Measurements from ENCODE around the gene FBXW11. TPM values are rescaled to one million over a fixed set of nuclear protein-coding genes. Genes with fewer than 3 reads are reported as not detected.
"Not testable (repeated sequence)": the region's sequence is repeated elsewhere in the genome, so short reads cannot be mapped to it uniquely, and the experiment has no call there.

Gene FBXW11
- total RNA-seq, 4 donors from 2014 or later = 35.9 to 111 (median 63.7) TPM

GRCh38 chr5:171893290-171893886 lies 113.0 kb downstream of the FBXW11 start:
- DNase-seq = no peak
- no peaks in the 10 kb centered on the region for H3K36me3 ChIP-seq

GRCh38 chr5:171891595-171891994 lies 114.8 kb downstream of the FBXW11 start:
- intact Hi-C loops (cut with DNase I; ENCODE audit: low total_unique reads) = no loop called here
- no peak overlapping the region for H3K4me3 ChIP-seq
- no peak overlapping the region for H3K27ac ChIP-seq
- no peak for DNase-seq
- H3K9me3 ChIP-seq = no peaks in the 10 kb centered on the region
- no peak for TF ChIP-seq CTCF (IDR thresholded peaks at IDR 0.05)
- TF ChIP-seq POLR2A (IDR thresholded peaks at IDR 0.05) = no peak
- no peaks in the 10 kb centered on the region for H3K36me3 ChIP-seq
- H3K4me1 ChIP-seq = no peaks in the 10 kb centered on the region
- H3K27me3 ChIP-seq = no peaks in the 10 kb centered on the region

More at GRCh38 chr5:171893290-171893886, 113.0 kb downstream of the FBXW11 start:
- Histone ChIP-seq H3K4me3 (no peak overlapping the region), H3K27me3 (no peaks in the 10 kb centered on the region), H3K9me3 (no peaks in the 10 kb centered on the region), H3K27ac (no peak overlapping the region), H3K4me1 (no peaks in the 10 kb centered on the region)
- TF ChIP-seq CTCF (IDR thresholded peaks at IDR 0.05) (no peak), POLR2A (IDR thresholded peaks at IDR 0.05) (no peak)
- intact Hi-C loops (cut with DNase I; ENCODE audit: low total_unique reads) = no loop called here

GRCh38 chr5:171891150-171891549 lies 115.3 kb downstream of the FBXW11 start:
- no peaks in the 10 kb centered on the region for H3K36me3 ChIP-seq
- DNase-seq = no peak
- H3K4me1 ChIP-seq = no peaks in the 10 kb centered on the region
- no peaks in the 10 kb centered on the region for H3K9me3 ChIP-seq
- H3K27ac ChIP-seq = no peak overlapping the region
- H3K4me3 ChIP-seq = no peak overlapping the region
- H3K27me3 ChIP-seq = no peaks in the 10 kb centered on the region
- TF ChIP-seq POLR2A (IDR thresholded peaks at IDR 0.05) (no peak), CTCF (IDR thresholded peaks at IDR 0.05) (no peak)
- intact Hi-C loops (cut with DNase I; ENCODE audit: low total_unique reads) = no loop called here

GRCh38 chr5:171888051-171888481 lies 118.4 kb downstream of the FBXW11 start:
- H3K27ac ChIP-seq = no peak overlapping the region
- H3K9me3 ChIP-seq = no peaks in the 10 kb centered on the region
- H3K4me1 ChIP-seq = no peaks in the 10 kb centered on the region
- H3K36me3 ChIP-seq = no peaks in the 10 kb centered on the region
- no peak for DNase-seq
- no peaks in the 10 kb centered on the region for H3K27me3 ChIP-seq
- intact Hi-C loops (cut with DNase I; ENCODE audit: low total_unique reads) = no loop called here
- H3K4me3 ChIP-seq = no peak overlapping the region
- no peak for TF ChIP-seq POLR2A (IDR thresholded peaks at IDR 0.05)
- no peak for TF ChIP-seq CTCF (IDR thresholded peaks at IDR 0.05)

GRCh38 chr5:171886037-171886436 lies 120.4 kb downstream of the FBXW11 start:
- intact Hi-C loops (cut with DNase I; ENCODE audit: low total_unique reads); H3K27me3 ChIP-seq; H3K27ac ChIP-seq; H3K36me3 ChIP-seq; H3K4me1 ChIP-seq; H3K4me3 ChIP-seq; H3K9me3 ChIP-seq; DNase-seq: not testable (repeated sequence)

- TF ChIP-seq CTCF (IDR thresholded peaks at IDR 0.05) (no peak), POLR2A (IDR thresholded peaks at IDR 0.05) (no peak)
- Histone ChIP-seq H3K27me3 (no peaks in the 10 kb centered on the region), H3K4me3 (no peak overlapping the region), H3K36me3 (no peaks in the 10 kb centered on the region), H3K27ac (no peak overlapping the region), H3K9me3 (no peaks in the 10 kb centered on the region), H3K4me1 (no peaks in the 10 kb centered on the region)
- intact Hi-C loops (cut with DNase I; ENCODE audit: low total_unique reads) = no loop called here
- DNase-seq = no peak
Observed at GRCh38 chr5:171882118-171882517, 124.3 kb downstream of the FBXW11 start.
